H1 (cell line): ENCODE measurements around the gene PXN. TPM values are rescaled to one million over a fixed set of nuclear protein-coding genes. Genes with fewer than 3 reads are reported as not detected.

Source experiments
- polyA plus RNA-seq, 7 experiments: library from polyadenylated mRNA; depleted of rRNA in 3 of 7; stranded (reverse) in 5 of 7; unstranded in 2 of 7; fragments of >200 nt in 5 of 7; fragments of 200-250 nt in 2 of 7; gene quantifications; 1 replicate in 5 of 7; 2 replicates in 1 of 7; 4 replicates in 1 of 7; pipeline versions ENCODE4 v1.2.1 to v1.2.3, GENCODE V29; 2011 to 2013; ENCODE audit warnings: missing spikeins in 2 of 7, mixed read lengths in 2 of 7
- small RNA-seq: library from polyadenylated mRNA; stranded (forward); fragments of <200 nt; extraction: miRNeasy Mini kit (QIAGEN cat#:217004); gene quantifications from one replicate; pipeline ENCODE3, GENCODE V24; 2013; ENCODE audit not compliant: insufficient read depth
- total RNA-seq: library from RNA; stranded (reverse); fragmentation: NEBNext Ultra II Directional; extraction: Animal tissue kit (Norgen Biotek cat#: 25700); gene quantifications from 2 replicates; pipeline ENCODE4 v1.2.1, GENCODE V29; 2021

The PXN gene
- total and polyA plus RNA-seq, 2 of the 8 experiments (the other 6 are each of a cell fraction or from before 2014, with no cell fraction given): 51.0 to 105 TPM

Small RNA genes lying within 50 kb of the gene (small RNA-seq; reads per million reads assigned to genes)
- gene RNU4-1: 1,752 reads per million, percentile 99 among the genes with 10 or more reads in this experiment
- 400 reads per million, percentile 99 among the genes with 10 or more reads in this experiment for gene RNU4-2
- gene RNU6-1088P: not detected

Other genes starting within 250 kb of the PXN start
- gene RAB35, start 149.0 kb downstream of the PXN start, total RNA-seq: 39.0 and 45.7 TPM in 2 replicates
- gene RAB35, start 149.0 kb downstream of the PXN start, polyA plus RNA-seq (2011; rRNA removed): 33.4 and 45.8 TPM in 2 replicates
- gene GCN1, start 71.0 kb downstream of the PXN start, total RNA-seq: 133 and 137 TPM in 2 replicates
- gene GCN1, start 71.0 kb downstream of the PXN start, polyA plus RNA-seq (2011; rRNA removed): 61.4 and 73.1 TPM in 2 replicates
- gene RPLP0, start 64.6 kb downstream of the PXN start, total RNA-seq: 2,987 and 3,029 TPM in 2 replicates
- 8,838 and 10,765 TPM in 2 replicates for gene RPLP0, start 64.6 kb downstream of the PXN start, polyA plus RNA-seq (2011; rRNA removed)
- 1,112 and 1,388 TPM in 2 replicates for gene RNU4-2, start 26.2 kb upstream of the PXN start, total RNA-seq
- under 0.01 TPM in 2 replicates for gene RNU4-2, start 26.2 kb upstream of the PXN start, polyA plus RNA-seq (2011; rRNA removed)
- gene RNU4-1, start 27.5 kb upstream of the PXN start, total RNA-seq: 1,424 and 1,786 TPM in 2 replicates
- under 0.01 TPM in 2 replicates for gene RNU4-1, start 27.5 kb upstream of the PXN start, polyA plus RNA-seq (2011; rRNA removed)
- 2.3 and 4.1 TPM in 2 replicates for gene SIRT4, start 36.6 kb upstream of the PXN start, total RNA-seq
- 2.7 and 3.8 TPM in 2 replicates for gene SIRT4, start 36.6 kb upstream of the PXN start, polyA plus RNA-seq (2011; rRNA removed)
- gene PLA2G1B, start 62.0 kb upstream of the PXN start, total RNA-seq: not detected in 2 replicates
- gene PLA2G1B, start 62.0 kb upstream of the PXN start, polyA plus RNA-seq (2011; rRNA removed): 0.19 TPM in 1 of 2 replicates, not detected in the other
- gene MSI1, start 103.4 kb upstream of the PXN start, total RNA-seq: 51.9 and 53.1 TPM in 2 replicates
- 13.5 and 19.2 TPM in 2 replicates for gene MSI1, start 103.4 kb upstream of the PXN start, polyA plus RNA-seq (2011; rRNA removed)
- 437 and 465 TPM in 2 replicates for gene COX6A1, start 172.4 kb upstream of the PXN start, total RNA-seq
- 2,792 and 3,254 TPM in 2 replicates for gene COX6A1, start 172.4 kb upstream of the PXN start, polyA plus RNA-seq (2011; rRNA removed)
- 58.5 and 63.4 TPM in 2 replicates for gene TRIAP1, start 180.7 kb upstream of the PXN start, total RNA-seq
- gene TRIAP1, start 180.7 kb upstream of the PXN start, polyA plus RNA-seq (2011; rRNA removed): 20.8 and 42.0 TPM in 2 replicates
- gene GATC, start 180.7 kb upstream of the PXN start, total RNA-seq: 30.4 and 34.2 TPM in 2 replicates
- 13.2 and 13.6 TPM in 2 replicates for gene GATC, start 180.7 kb upstream of the PXN start, polyA plus RNA-seq (2011; rRNA removed)
- 304 and 307 TPM in 2 replicates for gene SRSF9, start 204.0 kb upstream of the PXN start, total RNA-seq
- 148 and 172 TPM in 2 replicates for gene SRSF9, start 204.0 kb upstream of the PXN start, polyA plus RNA-seq (2011; rRNA removed)
- 419 and 423 TPM in 2 replicates for gene DYNLL1, start 230.4 kb upstream of the PXN start, total RNA-seq
- gene DYNLL1, start 230.4 kb upstream of the PXN start, polyA plus RNA-seq (2011; rRNA removed): 314 and 488 TPM in 2 replicates